Kidney glomerular epithelial cell (primary cell): ENCODE data around the gene SEC22A.

Source experiments
- DNase-seq: peaks from one replicate; lab custom pipeline; 2025; lab: John Stamatoyannopoulos, UW

Gene SEC22A

GRCh38 chr3:123305192-123305591, 103.4 kb downstream of the SEC22A start:
- no peak for DNase-seq

- no peak for DNase-seq
Measured at GRCh38 chr3:123307064-123307463, 105.3 kb downstream of the SEC22A start.

GRCh38 chr3:123310186-123310585, 108.4 kb downstream of the SEC22A start:
- no peak for DNase-seq

- peak; percentile 5 for DNase-seq
Measured at GRCh38 chr3:123310741-123311140, 109.0 kb downstream of the SEC22A start.

GRCh38 chr3:123311201-123311600, 109.5 kb downstream of the SEC22A start:
- DNase-seq: no peak

- no peak for DNase-seq
Measured at GRCh38 chr3:123312331-123313265, 110.9 kb downstream of the SEC22A start.

GRCh38 chr3:123313889-123314288, 112.1 kb downstream of the SEC22A start:
- DNase-seq: no peak

- DNase-seq: no peak
Measured at GRCh38 chr3:123314359-123315270, 112.9 kb downstream of the SEC22A start.

- DNase-seq: no peak
Measured at GRCh38 chr3:123315271-123315595, 113.5 kb downstream of the SEC22A start.

- DNase-seq: no peak
Measured at GRCh38 chr3:123317716-123318115, 116.0 kb downstream of the SEC22A start.

- no peak for DNase-seq
Measured at GRCh38 chr3:123318374-123318773, 116.6 kb downstream of the SEC22A start.

GRCh38 chr3:123319760-123320159, 118.0 kb downstream of the SEC22A start:
- DNase-seq: no peak

- DNase-seq: no peak
Measured at GRCh38 chr3:123320221-123320620, 118.5 kb downstream of the SEC22A start.

- no peak for DNase-seq
Measured at GRCh38 chr3:123321806-123322205, 120.1 kb downstream of the SEC22A start.

GRCh38 chr3:123322866-123323265, 121.1 kb downstream of the SEC22A start:
- DNase-seq: no peak
